SU-DHL-6 (cell line): ENCODE data around the gene CGB3.

Experiments
- EZH2phosphoT487 ChIP-seq: fragments of 200-600 bp; sonication (generic), shearing (Covaris generic); conservative IDR thresholded peaks from 2 replicates; pipeline ENCODE4 v1.6.1; 2018; ENCODE audit warnings: mild to moderate bottlenecking, antibody characterized with exemption, low read length, moderate library complexity, mixed read lengths
- TF ChIP-seq, protein P1 (sequence below): fragments of 200-600 bp; sonication (generic); IDR thresholded peaks from one replicate; pipeline ENCODE4 v1.5.1; 2017; ENCODE audit warnings: antibody characterized with exemption, mild to moderate bottlenecking, low read length, moderate library complexity; ENCODE audit not compliant: insufficient read depth, poor library complexity, severe bottlenecking

DNA sequence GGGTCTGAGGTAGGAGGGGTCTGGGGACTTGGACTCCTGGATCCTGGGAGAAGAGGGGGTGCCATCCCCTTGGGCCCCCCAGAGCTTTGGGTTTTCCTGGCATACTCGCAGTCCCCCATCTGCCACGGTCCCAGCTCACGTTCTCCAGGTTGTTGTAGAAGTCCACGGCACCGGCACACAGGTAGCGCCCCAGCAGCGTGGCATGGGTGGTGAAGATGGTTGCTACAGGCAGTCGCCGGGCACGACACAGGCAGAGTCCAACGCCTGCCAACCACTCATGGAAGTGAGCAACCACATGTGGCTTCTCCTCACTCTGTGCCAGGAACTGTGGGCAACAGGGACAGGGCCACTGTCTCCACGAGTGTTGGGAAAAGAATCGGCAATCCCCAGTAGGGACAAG lies 38.4 kb downstream of the CGB3 start:
- TF ChIP-seq, protein P1, sequence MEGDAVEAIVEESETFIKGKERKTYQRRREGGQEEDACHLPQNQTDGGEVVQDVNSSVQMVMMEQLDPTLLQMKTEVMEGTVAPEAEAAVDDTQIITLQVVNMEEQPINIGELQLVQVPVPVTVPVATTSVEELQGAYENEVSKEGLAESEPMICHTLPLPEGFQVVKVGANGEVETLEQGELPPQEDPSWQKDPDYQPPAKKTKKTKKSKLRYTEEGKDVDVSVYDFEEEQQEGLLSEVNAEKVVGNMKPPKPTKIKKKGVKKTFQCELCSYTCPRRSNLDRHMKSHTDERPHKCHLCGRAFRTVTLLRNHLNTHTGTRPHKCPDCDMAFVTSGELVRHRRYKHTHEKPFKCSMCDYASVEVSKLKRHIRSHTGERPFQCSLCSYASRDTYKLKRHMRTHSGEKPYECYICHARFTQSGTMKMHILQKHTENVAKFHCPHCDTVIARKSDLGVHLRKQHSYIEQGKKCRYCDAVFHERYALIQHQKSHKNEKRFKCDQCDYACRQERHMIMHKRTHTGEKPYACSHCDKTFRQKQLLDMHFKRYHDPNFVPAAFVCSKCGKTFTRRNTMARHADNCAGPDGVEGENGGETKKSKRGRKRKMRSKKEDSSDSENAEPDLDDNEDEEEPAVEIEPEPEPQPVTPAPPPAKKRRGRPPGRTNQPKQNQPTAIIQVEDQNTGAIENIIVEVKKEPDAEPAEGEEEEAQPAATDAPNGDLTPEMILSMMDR, result no peak
- TF ChIP-seq EZH2phosphoT487, result no peak
